ENCODE data around the gene TENT4B. TPM values are rescaled to one million over a fixed set of nuclear protein-coding genes. Genes with fewer than 3 reads are reported as not detected.

The TENT4B gene
- total RNA-seq, 1 experiment from 2014 or later = 13.0 TPM

DNA sequence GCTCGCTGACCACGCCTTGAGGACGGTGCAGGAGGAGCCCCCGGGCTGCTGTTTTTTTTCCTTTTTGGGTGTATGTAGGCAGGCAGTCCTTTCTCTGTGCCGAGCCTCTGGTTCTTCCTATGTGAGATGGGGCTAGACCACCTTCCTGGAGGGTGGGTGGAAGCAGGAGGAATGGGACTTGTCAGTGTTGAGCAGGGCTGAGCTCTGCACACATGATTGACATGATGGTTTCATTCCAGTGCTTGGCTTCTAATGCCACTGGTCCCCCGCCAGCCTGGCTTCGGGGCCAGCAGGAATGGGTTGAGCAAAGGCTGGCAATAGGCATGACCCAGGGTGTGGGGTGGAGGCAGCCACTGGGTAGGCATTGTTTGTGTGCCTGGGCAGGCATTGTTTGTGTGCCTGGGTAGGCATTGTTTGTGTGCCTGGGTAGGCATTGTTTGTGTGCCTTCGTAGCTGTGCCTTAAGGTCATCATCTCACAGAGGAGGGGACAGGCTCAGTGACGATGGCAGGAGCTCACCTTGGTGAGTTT, 99.0 kb downstream of the TENT4B start:
- Mint-ChIP-seq H3K27me3 (ENCODE audit: low read depth) (peaks cover 5% of the 10 kb centered on the region), H3K36me3 (ENCODE audit: insufficient read depth in 1 of 3, low read depth in 3 of 3) (no peaks in the 10 kb centered on the region), H3K4me3 (no peak overlapping the region; a peak in 1 of 5 replicates), H3K9me3 (no peaks in the 10 kb centered on the region), H3K4me1 (peaks cover 15 to 35% of the 10 kb centered on the region in 2 experiments), H3K27ac (no peak overlapping the region)
- no peak overlapping the region for H3K18ac ChIP-seq (ENCODE audit: insufficient read length, low read depth, low read length)
- no peak overlapping the region for H2BK120ac ChIP-seq (ENCODE audit: low read depth, low read length, poor library complexity, severe bottlenecking)
- H3T11ph ChIP-seq (ENCODE audit: low read length) = no peak overlapping the region
- H3K4me1 ChIP-seq (ENCODE audit: insufficient read depth, low read length) = no peaks in the 10 kb centered on the region; the same call in 1 of the 2 replicates
- H3K23me2 ChIP-seq (ENCODE audit: insufficient read length, low read depth, low read length, poor library complexity, severe bottlenecking) = no peaks in the 10 kb centered on the region
- no peak overlapping the region for H2BK12ac ChIP-seq (ENCODE audit: insufficient read length, low read depth, low read length)
- no peak overlapping the region for H3K14ac ChIP-seq (ENCODE audit: insufficient read depth, low read length)
- no peak overlapping the region for H3K4ac ChIP-seq (ENCODE audit: low read depth, low read length)
- H4K91ac ChIP-seq (ENCODE audit: insufficient read length, low read depth, low read length) = no peak overlapping the region
- H4K8ac ChIP-seq (replicated peaks; ENCODE audit: insufficient read length, low read depth, low read length) = no peak overlapping the region
- H2BK20ac ChIP-seq (ENCODE audit: low read depth, low read length, poor library complexity, severe bottlenecking) = no peak overlapping the region
- no peak overlapping the region for H2BK5ac ChIP-seq (ENCODE audit: insufficient read length, low read length)
- H2AK5ac ChIP-seq (ENCODE audit: insufficient read length, low read length) = no peak overlapping the region
- H2AFZ ChIP-seq (ENCODE audit: low read length) = no peak overlapping the region
- no peak overlapping the region for H3K23ac ChIP-seq (ENCODE audit: insufficient read length, low read depth, low read length)
- H3K4me2 ChIP-seq (ENCODE audit: insufficient read depth, insufficient read length, low read length) = no peak overlapping the region
- no peaks in the 10 kb centered on the region for H4K20me1 ChIP-seq (ENCODE audit: control insufficient read depth, insufficient read depth, insufficient read length)
- H3K79me2 ChIP-seq (ENCODE audit: insufficient read depth, low read length) = no peaks in the 10 kb centered on the region
- H3K27ac ChIP-seq (ENCODE audit: insufficient read length, low read depth, low read length) = no peak overlapping the region
- TF ChIP-seq, protein P1, sequence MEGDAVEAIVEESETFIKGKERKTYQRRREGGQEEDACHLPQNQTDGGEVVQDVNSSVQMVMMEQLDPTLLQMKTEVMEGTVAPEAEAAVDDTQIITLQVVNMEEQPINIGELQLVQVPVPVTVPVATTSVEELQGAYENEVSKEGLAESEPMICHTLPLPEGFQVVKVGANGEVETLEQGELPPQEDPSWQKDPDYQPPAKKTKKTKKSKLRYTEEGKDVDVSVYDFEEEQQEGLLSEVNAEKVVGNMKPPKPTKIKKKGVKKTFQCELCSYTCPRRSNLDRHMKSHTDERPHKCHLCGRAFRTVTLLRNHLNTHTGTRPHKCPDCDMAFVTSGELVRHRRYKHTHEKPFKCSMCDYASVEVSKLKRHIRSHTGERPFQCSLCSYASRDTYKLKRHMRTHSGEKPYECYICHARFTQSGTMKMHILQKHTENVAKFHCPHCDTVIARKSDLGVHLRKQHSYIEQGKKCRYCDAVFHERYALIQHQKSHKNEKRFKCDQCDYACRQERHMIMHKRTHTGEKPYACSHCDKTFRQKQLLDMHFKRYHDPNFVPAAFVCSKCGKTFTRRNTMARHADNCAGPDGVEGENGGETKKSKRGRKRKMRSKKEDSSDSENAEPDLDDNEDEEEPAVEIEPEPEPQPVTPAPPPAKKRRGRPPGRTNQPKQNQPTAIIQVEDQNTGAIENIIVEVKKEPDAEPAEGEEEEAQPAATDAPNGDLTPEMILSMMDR (conservative IDR thresholded peaks at IDR 0.05) = no peak
- H3K27me3 ChIP-seq (ENCODE audit: insufficient read depth, low read length) = no peaks in the 10 kb centered on the region
- no peak overlapping the region for H3K9ac ChIP-seq (ENCODE audit: extremely low read depth, insufficient read length, low read length)
- no peak for DNase-seq
- H4K5ac ChIP-seq (ENCODE audit: insufficient read length, low read depth, low read length) = no peak overlapping the region
- H3K56ac ChIP-seq (ENCODE audit: insufficient read length, low read depth, low read length) = no peak overlapping the region
- H3K9me3 ChIP-seq (ENCODE audit: control insufficient read depth, low read depth, low read length) = no peaks in the 10 kb centered on the region
- no CpG with 5 or more reads among the region's 9 CpGs for WGBS (ENCODE audit: extremely low coverage, insufficient read length, low lambda C conversion rate)
- H2BK15ac ChIP-seq (ENCODE audit: low read depth, low read length) = no peak overlapping the region
- H3K79me1 ChIP-seq (ENCODE audit: insufficient read depth, low read depth, low read length, poor library complexity, severe bottlenecking) = no peaks in the 10 kb centered on the region
